GM13977 (cell line): Measurements from ENCODE around the gene GAP43.

Experiments used
- DNase-seq: peaks from one replicate; pipeline ENCODE4 v3.0.0; 2012; ENCODE audit warnings: low spot score
- CTCF ChIP-seq: IDR thresholded peaks from 2 replicates; pipeline ENCODE4 v1.5.1; 2012; ENCODE audit warnings: mild to moderate bottlenecking, control low read depth; ENCODE audit not compliant: insufficient read depth; ENCODE audit errors: extremely low read depth, missing control alignments
- in situ Hi-C: fragments of 300-500 bp; cut with MboI; formaldehyde crosslinking; loops from one replicate; pipeline ENCODE4 v1.12.0; 2022; ENCODE audit warnings: low sequenced_read_pairs, low pct_unique_long_range_greater_than_20kb, mixed read lengths, inconsistent platforms; ENCODE audit not compliant: unreplicated experiment

GAP43 gene

GRCh38 chr3:115697263-115698053 is 74.1 kb downstream of the GAP43 start:
- TF ChIP-seq CTCF: no peak
- in situ Hi-C loops: loop anchor here (10.0 to 25.0 kb wide), 3 partner anchors 473 to 860 kb away; no protein-coding TSS in a partner anchor
- DNase-seq: no peak

- in situ Hi-C loops: loop anchor here (10.0 to 25.0 kb wide), 3 partner anchors 474 to 862 kb away; no protein-coding TSS in a partner anchor
- DNase-seq: no peak
- no peak for TF ChIP-seq CTCF
These were observed 75.7 kb downstream of the GAP43 start for GRCh38 chr3:115698851-115699591.

GRCh38 chr3:115699706-115700105 is 76.4 kb downstream of the GAP43 start:
- TF ChIP-seq CTCF: no peak
- no peak for DNase-seq
- in situ Hi-C loops: loop anchor here (10.0 to 25.0 kb wide), 3 partner anchors 475 to 862 kb away; no protein-coding TSS in a partner anchor

GRCh38 chr3:115702598-115702997 is 79.3 kb downstream of the GAP43 start:
- no peak for DNase-seq
- in situ Hi-C loops: no loop called here
- no peak for TF ChIP-seq CTCF

GRCh38 chr3:115704661-115705338 is 81.5 kb downstream of the GAP43 start:
- in situ Hi-C loops: no loop called here

More at GRCh38 chr3:115704661-115705338, 81.5 kb downstream of the GAP43 start:
- DNase-seq: no peak
- no peak for TF ChIP-seq CTCF
